Panc1 (cell line): Measurements from ENCODE around the gene CHST8. TPM values are rescaled to one million over a fixed set of nuclear protein-coding genes. Genes with fewer than 3 reads are reported as not detected.
"Not testable (repeated sequence)": the region's sequence is repeated elsewhere in the genome, so short reads cannot be mapped to it uniquely, and the experiment has no call there.

Experiments used
- ATAC-seq: fragments of 200-7000 bp; cut with Tn5 transposase; 2 replicates; pipeline ENCODE4 v1.9.1; 2020; ENCODE audit warnings: mild to moderate bottlenecking, moderate library complexity
- BruUV-seq: library from RNA; stranded (reverse); fragments of 400-500 nt; replicated peaks from 2 replicates; lab custom pipeline; 2021; lab: Mats Ljungman, UMichigan
- CTCF ChIA-PET: fragments of 300-600 bp; sonication (Branson Sonifier 250); formaldehyde crosslinking; loops from one replicate; lab custom pipeline; 2022; ENCODE audit warnings: antibody characterized with exemption; lab: Charles Lee
- POLR2A ChIA-PET: fragments of 300-600 bp; sonication (Branson Sonifier 250); formaldehyde crosslinking; loops from one replicate; lab custom pipeline; 2022; ENCODE audit warnings: antibody characterized with exemption; lab: Charles Lee
- DNase-seq: peaks from one replicate; pipeline ENCODE4 v3.0.0-alpha.2; 2010; ENCODE audit warnings: low read depth, low spot score
- H3K27ac ChIP-seq: 2 replicates; pipeline ENCODE4 v1.5.1; 2011; ENCODE audit warnings: mild to moderate bottlenecking, low read length, inconsistent platforms
- H3K27me3 ChIP-seq: fragments of 200-500 bp; sonication (Bioruptor generic); 2 replicates; pipeline ENCODE4 v1.6.0; 2014; ENCODE audit warnings: low read length, inconsistent platforms; ENCODE audit not compliant: control insufficient read depth, insufficient read depth
- H3K36me3 ChIP-seq: fragments of 200-500 bp; sonication (Bioruptor generic); 2 replicates; pipeline ENCODE4 v1.5.1; 2014; ENCODE audit warnings: inconsistent platforms, mild to moderate bottlenecking, low read length, moderate library complexity; ENCODE audit not compliant: control insufficient read depth, insufficient read depth
- H3K4me1 ChIP-seq: 2 replicates; pipeline ENCODE4 v1.5.1; 2011; ENCODE audit warnings: inconsistent platforms, mild to moderate bottlenecking, low read length, moderate library complexity; ENCODE audit not compliant: control insufficient read depth, insufficient read depth
- H3K4me3 ChIP-seq, 2 experiments: 2 replicates each; pipeline ENCODE4 v1.5.1; 2011 to 2012; ENCODE audit warnings: low read depth in 2 of 2, low read length in 2 of 2, mild to moderate bottlenecking in 2 of 2, inconsistent platforms in 1 of 2, moderate library complexity in 1 of 2
- H3K9me3 ChIP-seq: fragments of 200-500 bp; sonication (Bioruptor generic); 2 replicates; pipeline ENCODE4 v1.5.1; 2014; ENCODE audit warnings: low read depth, mild to moderate bottlenecking, inconsistent platforms, low read length, moderate library complexity; ENCODE audit not compliant: control insufficient read depth, insufficient read depth
- POLR2AphosphoS5 ChIP-seq: IDR thresholded peaks from 2 replicates; pipeline ENCODE4 v1.6.1; 2012; ENCODE audit warnings: mild to moderate bottlenecking, low read depth, low read length, moderate library complexity
- SIN3A ChIP-seq: IDR thresholded peaks from 2 replicates; pipeline ENCODE4 v1.6.1; 2012; ENCODE audit warnings: low read depth, mild to moderate bottlenecking, low read length, moderate library complexity, borderline replicate concordance; ENCODE audit not compliant: insufficient read depth
- TCF7L2 ChIP-seq: IDR thresholded peaks from 2 replicates; pipeline ENCODE4 v1.6.1; 2011; ENCODE audit warnings: mild to moderate bottlenecking, low read depth, low read length, inconsistent platforms
- in situ Hi-C: cut with HindIII; loops from 2 replicates; pipeline ENCODE4 v1.10.0; 2016; ENCODE audit warnings: low sequenced_read_pairs, low pct_unique_long_range_greater_than_20kb
- intact Hi-C: fragments of 100-400 bp; cut with micrococcal nuclease; formaldehyde crosslinking; loops from one replicate; pipeline ENCODE4 v1.10.0; 2022; ENCODE audit not compliant: unreplicated experiment
- total RNA-seq: library from RNA; stranded (reverse); gene quantifications from one replicate; pipeline ENCODE4 v1.2.1, GENCODE V29; 2021; ENCODE audit not compliant: unreplicated experiment
- TF ChIP-seq, protein P1 (sequence below): fragments of 450-650 bp; IDR thresholded peaks from 2 replicates; pipeline ENCODE4 v1.5.1; 2017; ENCODE audit warnings: mild to moderate bottlenecking
- TF ChIP-seq, protein P2 (sequence below), 2 experiments: IDR thresholded peaks; 2 replicates each; pipeline ENCODE4 v1.6.1; 2011 to 2012; ENCODE audit warnings: low read depth in 2 of 2, control low read depth in 1 of 2, low read length in 1 of 2, mild to moderate bottlenecking in 1 of 2, moderate library complexity in 1 of 2; ENCODE audit not compliant: insufficient read depth in 1 of 2

The CHST8 gene
- total RNA-seq, 1 experiment from 2014 or later = 0.28 TPM

DNA sequence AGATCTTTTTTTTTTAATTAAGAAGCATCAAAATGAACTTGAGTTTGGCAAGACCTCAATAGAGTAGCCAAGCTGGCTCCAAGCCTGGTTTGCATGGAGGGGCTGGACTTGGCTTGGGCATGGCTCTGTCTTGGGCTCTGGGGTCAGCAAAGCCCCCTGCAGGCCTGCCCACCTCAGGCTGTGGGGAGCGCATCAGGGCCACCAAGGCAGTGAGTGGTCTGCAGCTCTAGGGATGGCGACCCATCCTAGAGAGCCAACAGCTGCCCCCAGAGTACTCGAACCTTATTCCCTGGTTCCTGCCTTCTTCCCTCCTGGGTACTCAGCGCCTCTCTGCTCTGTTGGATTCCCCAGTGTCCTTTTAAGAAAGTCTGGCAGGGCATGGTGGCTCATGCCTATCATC lies 5.4 kb upstream of the CHST8 start:
- DNase-seq (no peak), ATAC-seq (no peak)
- no peaks in the 10 kb centered on the region for H3K4me1 ChIP-seq
- H3K36me3 ChIP-seq = no peaks in the 10 kb centered on the region
- H3K4me3 ChIP-seq = no peak overlapping the region
- intact Hi-C loops (no loop called here), in situ Hi-C loops (no loop called here)
- ChIA-PET CTCF (no interaction called here), POLR2A (no interaction called here)
- H3K9me3 ChIP-seq = no peaks in the 10 kb centered on the region
- no peak overlapping the region for H3K27ac ChIP-seq
- TF ChIP-seq SIN3A = no peak
- TF ChIP-seq, protein P1, sequence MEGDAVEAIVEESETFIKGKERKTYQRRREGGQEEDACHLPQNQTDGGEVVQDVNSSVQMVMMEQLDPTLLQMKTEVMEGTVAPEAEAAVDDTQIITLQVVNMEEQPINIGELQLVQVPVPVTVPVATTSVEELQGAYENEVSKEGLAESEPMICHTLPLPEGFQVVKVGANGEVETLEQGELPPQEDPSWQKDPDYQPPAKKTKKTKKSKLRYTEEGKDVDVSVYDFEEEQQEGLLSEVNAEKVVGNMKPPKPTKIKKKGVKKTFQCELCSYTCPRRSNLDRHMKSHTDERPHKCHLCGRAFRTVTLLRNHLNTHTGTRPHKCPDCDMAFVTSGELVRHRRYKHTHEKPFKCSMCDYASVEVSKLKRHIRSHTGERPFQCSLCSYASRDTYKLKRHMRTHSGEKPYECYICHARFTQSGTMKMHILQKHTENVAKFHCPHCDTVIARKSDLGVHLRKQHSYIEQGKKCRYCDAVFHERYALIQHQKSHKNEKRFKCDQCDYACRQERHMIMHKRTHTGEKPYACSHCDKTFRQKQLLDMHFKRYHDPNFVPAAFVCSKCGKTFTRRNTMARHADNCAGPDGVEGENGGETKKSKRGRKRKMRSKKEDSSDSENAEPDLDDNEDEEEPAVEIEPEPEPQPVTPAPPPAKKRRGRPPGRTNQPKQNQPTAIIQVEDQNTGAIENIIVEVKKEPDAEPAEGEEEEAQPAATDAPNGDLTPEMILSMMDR = no peak
- TF ChIP-seq, protein P2, sequence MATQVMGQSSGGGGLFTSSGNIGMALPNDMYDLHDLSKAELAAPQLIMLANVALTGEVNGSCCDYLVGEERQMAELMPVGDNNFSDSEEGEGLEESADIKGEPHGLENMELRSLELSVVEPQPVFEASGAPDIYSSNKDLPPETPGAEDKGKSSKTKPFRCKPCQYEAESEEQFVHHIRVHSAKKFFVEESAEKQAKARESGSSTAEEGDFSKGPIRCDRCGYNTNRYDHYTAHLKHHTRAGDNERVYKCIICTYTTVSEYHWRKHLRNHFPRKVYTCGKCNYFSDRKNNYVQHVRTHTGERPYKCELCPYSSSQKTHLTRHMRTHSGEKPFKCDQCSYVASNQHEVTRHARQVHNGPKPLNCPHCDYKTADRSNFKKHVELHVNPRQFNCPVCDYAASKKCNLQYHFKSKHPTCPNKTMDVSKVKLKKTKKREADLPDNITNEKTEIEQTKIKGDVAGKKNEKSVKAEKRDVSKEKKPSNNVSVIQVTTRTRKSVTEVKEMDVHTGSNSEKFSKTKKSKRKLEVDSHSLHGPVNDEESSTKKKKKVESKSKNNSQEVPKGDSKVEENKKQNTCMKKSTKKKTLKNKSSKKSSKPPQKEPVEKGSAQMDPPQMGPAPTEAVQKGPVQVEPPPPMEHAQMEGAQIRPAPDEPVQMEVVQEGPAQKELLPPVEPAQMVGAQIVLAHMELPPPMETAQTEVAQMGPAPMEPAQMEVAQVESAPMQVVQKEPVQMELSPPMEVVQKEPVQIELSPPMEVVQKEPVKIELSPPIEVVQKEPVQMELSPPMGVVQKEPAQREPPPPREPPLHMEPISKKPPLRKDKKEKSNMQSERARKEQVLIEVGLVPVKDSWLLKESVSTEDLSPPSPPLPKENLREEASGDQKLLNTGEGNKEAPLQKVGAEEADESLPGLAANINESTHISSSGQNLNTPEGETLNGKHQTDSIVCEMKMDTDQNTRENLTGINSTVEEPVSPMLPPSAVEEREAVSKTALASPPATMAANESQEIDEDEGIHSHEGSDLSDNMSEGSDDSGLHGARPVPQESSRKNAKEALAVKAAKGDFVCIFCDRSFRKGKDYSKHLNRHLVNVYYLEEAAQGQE (IDR thresholded peaks at IDR 0.05; ENCODE audit: insufficient read depth in 1 of 2, low read depth in 2 of 2, low read length in 1 of 2) = no peak
- no peak for TF ChIP-seq TCF7L2
- no peak for TF ChIP-seq POLR2AphosphoS5
- peaks cover 29% of the 10 kb centered on the region for H3K27me3 ChIP-seq
- no TSS peak for BruUV-seq

DNA sequence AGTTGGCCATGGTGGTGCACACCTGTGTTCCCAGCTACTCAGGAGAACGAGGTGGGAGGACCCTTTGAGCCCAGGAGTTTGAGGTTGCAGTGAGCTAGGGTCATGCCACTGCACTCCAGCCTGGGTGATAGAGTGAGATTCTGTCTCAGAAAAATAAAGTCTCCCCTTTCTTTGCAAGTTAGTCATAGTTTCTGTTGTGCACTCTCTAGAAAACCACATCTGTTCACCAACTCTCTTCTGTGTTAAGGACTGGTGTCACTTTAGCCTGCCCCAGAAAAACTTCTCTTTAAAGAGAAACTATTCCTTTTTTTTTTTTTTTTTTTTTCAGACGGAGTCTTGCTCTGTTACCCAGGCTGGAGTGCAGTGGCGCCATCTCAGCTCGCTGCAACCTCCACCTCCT lies 4.9 kb upstream of the CHST8 start:
- Histone ChIP-seq H3K27me3 (peaks cover 29% of the 10 kb centered on the region), H3K27ac (no peak overlapping the region), H3K36me3 (no peaks in the 10 kb centered on the region), H3K9me3 (no peaks in the 10 kb centered on the region), H3K4me1 (no peaks in the 10 kb centered on the region), H3K4me3 (no peak overlapping the region)
- CTCF ChIA-PET = no interaction called here
- POLR2A ChIA-PET = no interaction called here
- BruUV-seq = no TSS peak
- intact Hi-C loops = no loop called here
- in situ Hi-C loops = no loop called here
- DNase-seq (no peak), ATAC-seq (no peak)
- no peak for TF ChIP-seq POLR2AphosphoS5
- TF ChIP-seq SIN3A = no peak
- TF ChIP-seq, protein P1 = no peak
- no peak for TF ChIP-seq TCF7L2
- TF ChIP-seq, protein P2 (IDR thresholded peaks at IDR 0.05; ENCODE audit: insufficient read depth in 1 of 2, low read depth in 2 of 2, low read length in 1 of 2) = no peak

DNA sequence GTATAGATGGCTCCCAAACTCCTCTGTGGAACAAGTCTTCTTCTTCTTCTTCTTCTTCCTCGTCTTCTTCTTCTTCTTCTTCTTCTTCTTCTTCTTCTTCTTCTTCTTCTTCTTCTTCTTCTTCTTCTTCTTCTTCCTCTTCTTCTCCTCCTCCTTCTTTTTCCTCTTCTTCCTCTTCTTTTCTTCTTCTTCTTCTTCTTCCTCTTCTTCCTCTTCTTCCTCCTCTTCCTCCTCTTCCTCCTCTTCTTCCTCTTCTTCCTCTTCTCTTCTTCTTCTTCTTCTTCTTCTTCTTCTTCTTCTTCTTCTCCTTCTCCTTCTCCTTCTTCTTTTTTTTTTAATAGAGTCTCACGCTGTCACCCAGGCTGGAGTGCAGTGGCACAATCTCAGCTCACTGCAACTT lies 3.4 kb upstream of the CHST8 start:
- POLR2A ChIA-PET, CTCF ChIA-PET, H3K27ac ChIP-seq, ATAC-seq, H3K36me3 ChIP-seq, H3K4me1 ChIP-seq, H3K4me3 ChIP-seq, BruUV-seq, in situ Hi-C loops, DNase-seq, H3K9me3 ChIP-seq, intact Hi-C loops: not testable (repeated sequence)
- H3K27me3 ChIP-seq = peaks cover 21% of the 10 kb centered on the region; the same call in 1 of the 2 replicates
